Effector CD8-positive, alpha-beta T cell (primary cell): ENCODE measurements around the gene CCDC185.

ENCODE experiments used
- DNase-seq: peaks from one replicate; lab custom pipeline; 2025; lab: John Stamatoyannopoulos, UW
- total RNA-seq, 4 experiments: gene quantifications; one replicate each; lab custom pipeline; 2026; lab: John Stamatoyannopoulos, UW

CCDC185 gene
- 0 reads per million in 4 experiments for total RNA-seq

DNA sequence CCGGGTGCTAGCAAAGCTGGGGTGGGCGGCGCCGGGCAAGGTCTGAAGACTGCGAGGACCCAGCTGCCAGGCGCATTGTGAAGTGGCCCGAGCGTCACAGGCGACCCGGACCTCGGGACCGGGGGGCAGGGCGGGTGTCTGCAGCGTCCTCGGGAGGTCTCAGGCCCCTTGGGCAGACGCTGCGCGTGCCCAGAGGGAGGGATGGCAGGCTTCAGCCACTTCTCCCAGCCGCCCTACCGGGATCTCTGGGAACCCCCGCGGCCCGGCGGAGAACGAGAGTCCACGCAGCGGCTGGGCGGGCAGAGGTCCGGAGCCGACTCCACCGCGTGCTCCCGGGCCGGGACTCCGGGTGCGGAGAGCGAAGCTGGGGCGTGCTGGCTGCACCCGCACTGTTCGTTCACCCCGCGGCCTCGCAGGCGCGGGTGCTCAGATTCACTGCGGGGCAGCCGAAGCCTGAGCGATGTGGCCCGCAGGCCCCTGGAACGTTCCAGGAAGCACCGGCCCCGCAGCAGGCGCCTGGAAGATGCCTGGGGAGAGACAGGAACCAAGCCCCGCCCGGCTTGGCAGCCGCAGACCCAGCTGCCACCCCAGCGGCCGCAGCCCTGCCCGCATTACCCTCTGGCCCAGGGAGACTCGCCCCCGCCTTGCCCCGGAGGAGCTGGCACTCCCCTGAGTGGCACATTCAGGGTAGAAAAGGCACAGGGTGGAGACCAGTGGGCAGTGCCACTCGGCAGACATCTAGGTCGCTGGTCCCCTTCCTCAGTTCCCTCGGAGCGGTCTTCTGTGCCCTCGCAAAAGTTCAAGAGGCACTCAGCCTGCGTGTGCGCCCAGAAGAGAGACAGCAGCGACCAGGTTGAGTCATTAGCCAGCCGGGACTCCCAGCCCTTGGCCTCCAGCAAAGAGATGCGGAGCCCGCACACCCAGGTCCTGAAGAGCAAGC is at the start of gene CCDC185:
Gene CCDC185, plus strand, starts transcription at position 141 of the 940 bp plus-strand sequence. Its CDS starts 61 bp downstream, at position 202.
- no peak for DNase-seq

DNA sequence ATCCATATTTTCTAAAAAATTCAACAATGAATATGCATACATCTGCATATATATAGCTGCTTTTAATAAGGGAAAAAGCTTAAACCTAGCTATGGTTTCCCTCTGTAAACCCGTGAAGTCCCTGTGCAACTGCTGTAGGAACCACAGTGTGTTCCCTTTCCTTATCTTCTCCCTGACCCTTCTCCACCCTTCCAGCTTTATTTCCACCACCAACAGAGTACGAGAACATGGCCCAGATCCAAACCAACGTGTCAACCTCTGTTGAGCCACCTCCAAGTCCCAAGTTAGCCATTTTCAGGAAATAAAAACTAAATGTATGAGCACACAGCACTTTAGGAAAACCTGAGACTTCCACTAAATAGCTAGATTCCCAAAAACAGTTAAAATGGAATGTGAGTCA is 49.5 kb upstream of the CCDC185 start:
- no peak for DNase-seq

DNA sequence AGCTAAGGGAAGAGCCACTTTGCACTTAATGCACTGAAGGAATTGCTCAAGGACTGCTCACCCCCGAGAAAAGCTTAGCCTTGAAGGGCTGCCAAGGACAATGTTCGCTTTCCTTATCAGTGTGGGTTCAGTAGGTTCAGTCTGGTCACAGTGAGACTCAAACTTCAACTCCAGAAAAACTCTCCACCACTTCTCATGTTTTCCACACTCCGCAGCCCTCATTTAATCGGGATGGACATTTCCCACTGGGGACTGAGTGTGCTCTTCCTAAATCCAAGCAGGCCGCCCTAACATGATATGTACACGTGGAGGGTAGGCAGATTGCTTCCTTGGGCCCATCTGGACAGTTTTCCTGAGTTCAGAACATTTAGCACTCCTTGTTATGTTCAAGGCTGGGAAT is 48.7 kb upstream of the CCDC185 start:
- no peak for DNase-seq

DNA sequence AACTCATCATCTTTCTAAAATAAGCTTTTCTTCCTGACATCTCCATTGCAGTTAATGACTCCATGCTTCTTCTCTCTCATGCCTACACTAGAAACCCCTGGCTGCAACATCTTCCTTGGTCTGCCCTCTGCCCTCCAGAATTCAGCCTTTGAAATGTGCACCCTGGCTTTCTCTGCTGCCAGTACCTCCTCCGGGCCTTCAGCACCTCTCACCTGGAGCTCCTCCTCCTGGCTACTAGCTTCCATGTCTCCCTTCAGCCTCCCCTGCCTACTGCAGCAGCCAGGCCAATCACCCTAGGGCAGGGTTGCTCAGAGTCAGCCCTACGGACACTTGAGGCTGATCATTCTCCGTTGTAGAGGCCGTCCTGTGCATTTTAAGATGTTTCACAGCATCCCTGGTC is 47.5 kb upstream of the CCDC185 start:
- DNase-seq: no peak

DNA sequence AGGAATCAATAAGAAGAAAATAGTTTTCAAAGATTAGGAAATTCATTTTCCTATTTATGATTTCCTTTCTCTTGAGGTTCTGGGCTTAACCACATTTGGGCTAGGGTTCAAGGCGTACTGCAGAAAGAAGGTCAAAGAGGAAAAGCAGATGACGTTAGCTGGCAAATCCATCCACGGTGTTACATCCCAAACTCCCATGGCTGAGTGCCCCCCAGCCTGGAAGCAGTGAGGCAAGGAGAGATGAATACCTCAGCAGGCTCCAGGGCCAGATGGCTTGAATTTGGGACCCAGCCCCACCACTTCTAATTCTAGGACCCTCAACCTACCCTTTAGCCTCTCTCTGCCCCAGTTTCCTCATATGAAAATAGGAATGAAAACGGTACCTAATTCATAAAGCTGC is 46.9 kb upstream of the CCDC185 start:
- no peak for DNase-seq

DNA sequence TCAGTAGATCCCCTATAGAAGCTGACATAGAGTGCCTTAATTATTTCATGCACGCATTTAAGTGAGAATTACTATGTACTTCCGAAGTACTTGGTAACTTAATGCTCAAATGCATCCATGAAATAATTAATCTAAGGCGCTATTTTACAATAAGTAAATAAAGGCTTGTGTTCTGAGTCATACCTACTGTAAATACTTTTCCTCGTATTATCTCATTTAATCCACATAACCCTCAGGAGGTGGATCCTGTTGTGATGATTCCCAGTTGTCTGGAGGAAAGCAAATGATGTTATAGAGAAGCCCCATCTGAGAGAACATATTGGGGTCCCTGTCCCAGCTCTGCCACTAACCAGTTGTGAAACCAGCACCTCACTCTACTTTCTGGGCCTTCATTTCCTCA is 45.6 kb upstream of the CCDC185 start:
- no peak for DNase-seq

DNA sequence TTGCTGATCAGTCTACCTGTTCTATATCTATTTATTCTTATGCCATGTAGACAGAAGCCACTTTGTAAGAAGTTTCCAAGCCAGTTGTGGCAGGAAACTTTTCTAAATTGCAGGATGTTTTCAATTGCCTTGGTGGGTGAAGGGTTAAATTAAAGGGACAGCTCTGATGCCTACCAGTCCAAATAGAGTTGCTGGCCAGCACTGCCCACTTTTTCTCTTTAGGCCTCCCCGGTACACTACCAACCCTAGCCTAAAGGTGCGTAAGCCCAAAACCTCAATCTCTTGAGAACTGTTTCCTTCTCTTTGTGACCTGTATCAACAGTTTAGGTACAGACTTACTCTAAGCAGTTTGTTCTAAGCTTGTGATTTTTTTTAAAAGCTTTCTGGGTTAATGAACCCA is 44.8 kb upstream of the CCDC185 start:
- DNase-seq: no peak

DNA sequence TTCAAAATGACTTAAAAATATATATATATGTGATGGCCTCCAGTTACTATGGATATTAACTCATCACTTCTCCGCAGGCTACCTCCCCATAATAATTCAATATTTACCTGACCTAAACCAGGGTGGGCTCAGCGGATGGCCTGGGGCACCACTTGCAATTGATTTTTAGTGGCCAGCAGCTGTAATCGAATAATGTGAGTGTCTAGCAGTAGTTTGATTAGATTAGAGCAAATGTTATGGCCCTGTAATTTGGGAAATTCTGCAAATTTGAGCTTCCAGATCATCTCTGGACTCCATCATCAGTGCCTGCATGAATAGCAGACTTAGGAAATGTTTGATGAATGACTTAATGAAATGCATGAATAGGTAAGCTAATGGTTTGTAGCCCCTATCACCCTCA is 44.0 kb upstream of the CCDC185 start:
- no peak for DNase-seq

DNA sequence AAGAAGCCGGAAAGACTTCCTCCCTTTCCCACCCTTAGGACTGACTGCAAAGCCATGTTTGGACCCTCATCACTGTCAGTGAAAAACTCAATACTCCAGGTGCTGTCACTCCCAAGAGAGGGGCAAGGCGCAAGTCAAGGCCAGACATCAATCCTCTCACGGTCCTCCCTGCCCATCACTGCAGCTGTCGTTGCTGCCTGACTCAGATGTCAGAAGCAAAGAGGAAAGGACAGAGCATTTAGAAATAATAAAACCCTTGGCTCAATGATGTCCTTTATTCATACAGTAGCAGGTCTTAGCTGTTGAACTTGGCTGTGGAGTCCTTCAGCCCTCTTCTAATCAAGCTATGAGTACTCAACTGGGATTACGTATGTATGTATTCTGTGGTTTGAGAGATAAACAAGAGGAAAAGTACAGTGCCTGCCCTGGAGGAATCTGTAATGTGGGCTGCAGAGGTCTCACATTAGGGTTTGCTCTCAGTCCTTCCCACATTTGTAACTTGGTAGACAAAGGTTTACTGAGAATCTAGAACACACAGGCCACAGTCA is 42.8 kb upstream of the CCDC185 start:
- no peak for DNase-seq

DNA sequence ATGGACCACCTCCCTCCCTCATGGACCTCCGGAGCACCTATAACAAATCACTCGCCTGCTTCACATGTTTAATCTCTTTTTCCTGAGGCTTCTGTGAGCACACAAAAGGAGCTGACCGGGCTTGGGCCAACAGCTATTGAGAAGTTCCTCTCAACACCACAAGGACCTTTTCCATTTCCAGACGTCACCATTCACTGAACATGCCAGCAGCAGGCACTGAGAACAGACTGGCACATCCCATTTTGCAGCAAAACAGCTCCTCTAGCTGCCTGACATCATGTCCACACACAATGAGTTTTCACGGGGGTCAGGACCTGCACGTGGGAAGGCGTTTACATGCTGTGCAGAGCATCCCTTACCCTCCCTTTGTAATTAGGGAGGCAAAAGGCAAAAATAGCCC is 40.3 kb upstream of the CCDC185 start:
- no peak for DNase-seq

DNA sequence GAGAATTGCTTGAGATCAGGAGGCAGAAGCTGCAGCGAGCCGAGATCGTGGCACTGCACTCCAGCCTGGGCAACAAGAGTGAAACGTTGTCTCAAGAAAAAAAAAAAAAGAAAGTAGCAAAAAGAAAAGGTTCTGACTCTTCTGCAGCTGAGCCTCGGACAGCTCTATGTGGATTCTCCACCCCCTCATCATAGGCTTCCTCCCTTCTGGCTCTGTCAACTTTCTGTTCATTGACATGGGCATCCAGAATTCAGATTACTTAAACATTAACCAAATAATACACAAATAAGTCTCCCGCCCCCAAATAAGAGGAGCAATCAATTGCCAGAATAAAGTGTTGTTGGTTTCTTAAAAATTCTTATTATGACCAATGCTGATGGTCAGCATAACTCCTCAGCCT is 39.3 kb upstream of the CCDC185 start:
- DNase-seq: no peak

DNA sequence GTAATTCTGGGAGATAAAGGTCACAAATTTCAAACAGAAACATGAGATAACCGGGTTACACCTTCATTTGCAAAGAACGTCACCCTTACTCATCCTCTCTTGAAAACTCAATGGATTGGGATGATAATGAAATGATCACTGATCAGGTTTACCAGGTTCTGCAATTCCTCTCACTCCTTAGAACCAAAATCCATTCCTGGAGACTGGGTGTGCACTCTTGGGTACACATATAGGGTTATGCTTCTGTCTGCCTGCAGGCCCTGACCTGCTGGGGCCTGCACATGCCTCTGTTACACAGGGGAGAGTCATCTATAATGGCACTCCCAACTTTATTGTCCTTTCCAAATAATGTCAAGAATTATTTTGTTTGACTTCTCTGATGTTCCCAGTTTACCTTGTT is 37.5 kb upstream of the CCDC185 start:
- no peak for DNase-seq

DNA sequence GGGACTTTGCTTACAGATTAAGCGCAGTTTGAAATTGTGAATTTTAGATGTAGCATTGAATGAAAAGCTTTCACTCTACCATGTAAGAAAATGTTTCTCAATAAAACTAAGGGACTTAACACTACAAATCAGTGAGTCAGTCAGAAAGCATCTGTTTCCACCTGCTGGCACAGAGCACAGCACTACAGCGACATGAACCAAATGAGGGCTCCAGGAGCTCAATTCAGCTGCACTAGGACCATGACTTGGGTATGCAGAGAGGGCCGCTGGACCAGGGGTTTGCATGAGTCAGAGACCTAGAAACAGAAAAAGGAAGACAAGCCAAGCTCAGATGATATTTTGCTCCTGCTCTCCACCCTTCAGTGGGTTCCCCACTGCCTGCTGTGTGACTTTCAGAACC is 34.4 kb upstream of the CCDC185 start:
- no peak for DNase-seq

DNA sequence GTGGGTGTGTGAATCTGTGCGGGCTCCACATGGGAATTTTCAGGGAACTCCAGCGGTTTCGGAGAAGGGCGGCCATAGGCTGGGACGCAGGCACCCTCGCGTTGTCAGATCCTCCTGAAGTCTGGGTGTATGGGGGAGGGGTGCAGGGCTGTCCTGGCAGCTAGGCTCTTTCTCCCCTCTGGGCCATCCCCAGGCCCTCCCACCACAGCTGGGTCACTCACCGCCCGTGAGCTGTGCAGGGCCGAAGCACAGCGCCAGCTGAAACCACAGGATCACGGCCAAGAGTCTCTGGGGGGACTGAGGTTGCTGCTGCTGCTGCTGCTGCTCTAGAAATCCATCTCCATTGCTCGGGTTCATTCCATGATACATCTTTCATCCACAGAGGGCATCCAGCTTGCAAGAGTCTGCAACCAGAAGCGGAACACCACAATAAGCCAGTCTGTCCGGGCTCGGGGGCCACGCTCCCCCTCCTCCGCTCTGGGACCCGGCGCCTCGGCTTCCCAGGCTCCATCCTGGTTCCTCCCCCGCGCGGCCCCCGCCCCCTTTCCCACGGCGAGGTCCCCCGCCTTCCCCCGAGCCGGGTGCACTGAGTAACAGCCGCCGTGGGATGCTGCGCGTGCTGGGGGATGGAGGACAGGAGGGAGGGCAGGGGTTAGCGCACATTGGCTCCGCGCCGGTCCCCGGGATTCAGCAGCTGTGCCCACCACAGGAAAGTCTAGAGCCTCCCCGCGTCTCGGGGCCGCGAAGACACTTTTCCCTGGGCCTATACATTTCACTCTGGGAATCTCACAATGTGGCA is 30.0 kb upstream of the CCDC185 start:
- peak; percentile 11 for DNase-seq

DNA sequence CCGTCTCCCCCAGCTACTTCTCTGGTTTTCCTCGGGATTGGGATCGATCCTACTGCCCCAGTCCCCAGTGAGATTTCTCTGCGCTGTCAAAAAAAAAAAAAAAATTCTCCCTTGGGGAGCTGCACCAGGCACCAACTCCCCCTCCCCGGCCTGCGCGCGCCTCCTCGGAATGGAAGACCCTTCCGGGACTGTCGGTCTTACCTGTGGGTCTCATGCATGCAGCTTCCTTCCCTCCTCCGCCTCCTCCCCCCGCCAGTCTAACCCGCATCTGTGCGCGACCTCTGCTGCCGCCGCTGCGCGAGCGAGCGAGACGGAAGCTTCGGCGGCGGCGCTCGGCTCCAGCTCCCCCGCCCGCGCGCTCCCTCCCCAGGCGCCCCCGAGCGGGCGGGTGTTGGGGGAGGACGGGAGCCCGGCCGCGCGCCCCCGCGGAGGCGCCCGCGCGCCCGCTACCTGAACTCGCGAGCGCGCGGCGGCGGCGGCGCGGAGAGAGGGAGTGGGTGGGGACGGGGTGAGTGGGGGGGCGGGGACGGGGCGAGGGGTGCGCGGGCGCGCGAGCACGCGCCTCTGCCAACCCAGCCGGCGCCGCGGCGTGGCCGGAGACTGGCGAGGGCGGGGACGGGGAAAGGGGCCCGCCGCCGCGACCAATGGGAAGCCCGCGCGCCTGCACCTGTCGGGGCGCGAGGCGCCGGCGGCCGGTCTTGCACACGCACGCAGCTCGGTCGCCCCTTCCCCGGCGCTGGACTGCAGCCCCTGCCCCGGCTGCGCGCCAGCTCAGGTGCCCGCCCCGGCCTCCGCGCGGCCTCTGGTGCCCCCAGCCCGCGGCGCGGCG is 29.1 kb upstream of the CCDC185 start, which contains the start of gene SUSD4:
Gene SUSD4, minus strand, starts transcription at position 321 of the 829 bp plus-strand sequence. CDS start 751 bp downstream, outside the sequence.
- DNase-seq: peak; percentile 55

DNA sequence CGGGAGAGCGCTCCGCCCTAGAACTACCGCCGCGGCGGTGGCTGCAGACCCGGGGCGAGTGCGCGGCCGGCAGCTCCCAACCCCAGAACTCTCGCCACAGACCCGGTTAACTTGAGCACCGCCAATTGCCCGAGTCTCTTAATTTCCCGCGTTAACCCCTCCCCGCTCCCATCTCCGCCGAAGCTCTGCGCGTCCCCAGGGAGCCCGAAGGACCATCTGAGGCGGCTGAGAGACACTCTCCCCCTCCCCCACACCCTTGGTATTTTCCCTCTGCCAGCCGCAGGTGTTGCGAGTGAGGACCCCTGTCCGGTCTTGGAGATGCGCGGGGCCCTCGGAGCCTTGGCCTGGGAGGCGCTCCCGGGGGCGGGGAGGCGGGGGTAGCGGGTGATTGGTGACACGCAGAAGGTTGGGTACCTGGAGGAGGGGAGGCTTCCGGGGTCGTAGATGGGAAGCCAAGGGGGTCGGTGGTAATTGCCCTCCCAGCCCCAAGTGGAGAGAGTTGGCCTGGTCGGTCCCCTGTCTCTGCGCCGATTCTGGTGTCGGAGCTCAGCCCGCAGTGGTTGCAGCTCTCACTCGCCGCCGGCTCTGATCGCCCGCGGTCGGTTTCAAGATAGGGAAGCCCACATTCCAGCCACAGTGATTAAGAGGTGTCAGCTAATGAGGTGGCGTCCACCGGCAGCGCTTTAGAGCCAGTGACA is 28.4 kb upstream of the CCDC185 start:
- peak; percentile 1 for DNase-seq

DNA sequence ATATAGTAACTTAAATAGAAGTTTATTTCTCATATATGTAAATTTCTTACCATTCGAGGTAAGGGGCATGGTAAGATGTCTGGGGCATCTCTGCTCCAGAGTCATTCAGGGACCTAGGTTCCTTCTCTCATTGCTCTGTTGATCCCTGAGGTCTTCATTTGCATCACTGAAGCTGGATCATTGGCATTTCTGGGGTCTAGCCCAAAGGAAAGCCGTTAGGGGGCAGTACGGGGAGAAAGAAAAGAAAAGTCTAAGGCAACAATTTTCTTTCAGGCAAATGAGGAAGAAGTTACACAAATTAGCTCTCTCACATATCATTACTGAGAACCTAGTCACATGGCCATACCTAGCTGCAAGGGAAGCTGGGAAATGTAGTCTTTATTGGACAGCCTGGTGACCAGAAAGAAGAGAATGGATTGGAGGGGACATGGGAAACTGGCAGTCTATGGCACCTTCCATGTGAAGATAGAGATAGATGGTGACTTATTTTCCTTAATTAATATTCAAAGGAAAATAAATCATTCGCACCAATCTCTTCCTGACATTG is 19.1 kb upstream of the CCDC185 start:
- no peak for DNase-seq

DNA sequence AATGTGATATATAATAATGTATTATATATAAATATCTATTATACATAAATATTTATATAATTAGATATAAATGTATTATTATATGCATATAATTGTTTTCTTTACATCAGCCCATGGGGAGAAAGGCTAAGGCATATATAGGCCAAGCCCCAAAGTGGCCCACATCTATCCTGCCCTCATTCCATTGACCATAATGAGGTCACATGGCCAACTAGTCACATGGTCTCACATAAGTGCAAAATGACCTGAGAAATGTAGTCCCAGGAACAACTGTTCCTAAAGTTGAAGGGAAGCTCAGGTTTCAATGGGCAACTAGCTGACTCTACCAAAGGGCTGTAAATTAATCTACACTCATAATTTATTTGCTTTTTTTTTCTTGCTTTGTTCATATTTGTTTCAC is 14.5 kb upstream of the CCDC185 start:
- DNase-seq: no peak

DNA sequence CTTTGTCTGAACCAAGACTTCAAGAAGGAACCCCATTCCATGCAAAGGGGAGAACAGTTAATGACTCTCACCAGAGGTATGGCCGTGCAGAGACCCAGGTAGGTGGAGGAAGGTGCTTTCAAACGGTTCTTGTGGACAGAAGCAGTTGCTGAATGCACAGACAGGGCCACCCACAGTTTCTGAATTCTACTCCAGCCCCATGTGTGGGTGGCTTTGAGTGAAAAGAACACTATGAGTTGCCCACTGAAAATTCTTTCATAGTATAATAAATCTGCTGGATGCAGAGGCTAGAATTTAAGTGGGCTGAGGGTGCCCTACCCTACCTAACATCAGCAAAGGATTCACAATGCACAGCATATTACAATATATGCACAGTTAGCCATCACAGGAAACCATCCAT is 7.2 kb upstream of the CCDC185 start:
- DNase-seq: no peak

DNA sequence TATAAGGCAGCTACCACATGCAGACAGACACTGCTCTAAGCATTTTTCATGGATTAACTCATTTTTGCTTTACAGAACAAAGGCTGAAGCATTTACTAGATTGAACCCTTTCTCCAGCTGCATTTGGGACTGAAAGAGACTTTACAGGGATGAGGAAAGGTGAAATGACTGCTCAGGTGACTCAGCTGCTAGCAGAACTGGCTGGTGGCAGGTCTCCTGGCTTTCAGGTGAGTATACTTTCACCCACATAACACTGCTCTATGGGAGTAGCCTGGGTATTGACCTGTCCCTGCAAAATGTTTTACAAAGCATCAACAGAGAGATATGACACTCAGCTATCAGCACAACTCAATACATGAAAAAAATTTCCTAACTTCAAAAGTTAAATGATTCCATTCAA is 2.6 kb upstream of the CCDC185 start:
- DNase-seq: no peak

DNA sequence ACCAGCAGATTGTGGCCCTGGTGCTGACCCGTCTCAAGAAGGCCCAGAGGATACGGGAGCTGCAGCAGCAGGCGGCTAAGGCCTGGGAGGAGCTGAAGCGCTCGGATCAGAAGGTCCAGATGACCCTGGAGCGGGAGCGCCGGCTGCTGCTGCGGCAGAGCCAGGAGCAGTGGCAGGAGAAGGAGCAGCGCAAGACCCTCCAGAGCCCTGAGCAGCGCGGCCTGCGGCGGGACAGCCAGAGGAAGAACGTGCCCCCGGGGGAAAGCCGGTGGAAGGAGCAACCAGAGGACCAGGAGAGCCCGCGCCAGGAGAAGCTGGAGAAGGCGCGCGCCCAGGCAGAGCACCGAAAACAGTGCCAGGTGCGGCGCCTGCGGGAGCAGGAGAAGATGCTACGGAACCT is 1.0 kb downstream of the CCDC185 start:
- DNase-seq: no peak
